Cardiac muscle cell (in vitro differentiated cells and primary cell): ENCODE data around the gene KRTAP4-4. TPM values are rescaled to one million over a fixed set of nuclear protein-coding genes. Genes with fewer than 3 reads are reported as not detected.
"Not testable (repeated sequence)": the region's sequence is repeated elsewhere in the genome, so short reads cannot be mapped to it uniquely, and the experiment has no call there.

Source experiments
- DNase-seq, 2 donors: peaks; one replicate each; pipeline versions ENCODE4 v3.0.0 to v3.0.0-alpha.2; 2010 to 2017; ENCODE audit warnings: low read depth in 1 of 2, low spot score in 1 of 2
- H3K27ac ChIP-seq: fragments of 200-600 bp; sonication (generic); 2 replicates; pipeline ENCODE4 v1.5.1; 2016
- H3K27me3 ChIP-seq: fragments of 200-600 bp; sonication (generic); 2 replicates; pipeline ENCODE4 v1.6.0; 2016; ENCODE audit warnings: control low read depth
- H3K36me3 ChIP-seq: fragments of 200-600 bp; sonication (generic); 2 replicates; pipeline ENCODE4 v1.5.1; 2016; ENCODE audit warnings: control low read depth
- H3K4me1 ChIP-seq: fragments of 200-600 bp; sonication (generic); 2 replicates; pipeline ENCODE4 v1.8.1; 2017; ENCODE audit warnings: low read depth, mild to moderate bottlenecking, mixed run types
- H3K4me3 ChIP-seq: fragments of 200-600 bp; sonication (generic); 2 replicates; pipeline ENCODE4 v1.5.1; 2016; ENCODE audit warnings: mild to moderate bottlenecking
- H3K9me3 ChIP-seq: fragments of 200-600 bp; sonication (generic); 2 replicates; pipeline ENCODE4 v1.5.1; 2017; ENCODE audit warnings: low read depth, mild to moderate bottlenecking, control low read depth
- polyA plus RNA-seq: library from polyadenylated mRNA; unstranded; fragments of >200 nt; fragmentation: Nextera tagmentation; extraction: Ambion mirVana; gene quantifications from 2 replicates; pipeline ENCODE4 v1.2.1, GENCODE V29; 2016
- total RNA-seq: library from RNA; depleted of rRNA; stranded (reverse); fragments of >200 nt; gene quantifications from 2 replicates; pipeline ENCODE4 v1.2.3, GENCODE V29; 2016
- TF ChIP-seq, protein P1 (sequence below): IDR thresholded peaks from 2 replicates; pipeline ENCODE4 v1.5.1; 2012; ENCODE audit warnings: low read depth, mild to moderate bottlenecking, low read length

The KRTAP4-4 gene
- total and polyA plus RNA-seq, 2 experiments from 2014 or later: not detected

DNA sequence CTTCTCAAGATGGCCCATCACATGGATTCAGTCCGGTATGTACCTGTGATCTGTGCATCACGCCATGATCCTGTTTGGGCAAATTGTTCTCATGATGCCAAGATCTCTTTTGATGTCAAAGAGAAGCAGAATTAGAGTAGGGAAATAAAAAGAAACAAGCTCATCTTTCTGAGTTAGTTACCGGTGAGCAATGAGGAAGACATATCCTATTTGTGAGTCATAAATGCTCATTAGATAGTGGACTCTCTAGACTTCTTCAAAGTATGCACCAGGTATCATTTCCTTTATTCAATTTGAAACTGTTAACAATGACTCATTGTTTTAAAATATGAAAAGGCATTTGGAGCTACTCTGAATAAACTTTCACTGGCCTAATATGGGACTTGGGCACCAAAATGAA, 28.6 kb downstream of the KRTAP4-4 start:
- Histone ChIP-seq H3K27ac (no peak overlapping the region), H3K27me3 (no peaks in the 10 kb centered on the region), H3K9me3 (no peaks in the 10 kb centered on the region), H3K4me3 (no peak overlapping the region), H3K36me3 (no peaks in the 10 kb centered on the region), H3K4me1 (no peaks in the 10 kb centered on the region)
- TF ChIP-seq, protein P1, sequence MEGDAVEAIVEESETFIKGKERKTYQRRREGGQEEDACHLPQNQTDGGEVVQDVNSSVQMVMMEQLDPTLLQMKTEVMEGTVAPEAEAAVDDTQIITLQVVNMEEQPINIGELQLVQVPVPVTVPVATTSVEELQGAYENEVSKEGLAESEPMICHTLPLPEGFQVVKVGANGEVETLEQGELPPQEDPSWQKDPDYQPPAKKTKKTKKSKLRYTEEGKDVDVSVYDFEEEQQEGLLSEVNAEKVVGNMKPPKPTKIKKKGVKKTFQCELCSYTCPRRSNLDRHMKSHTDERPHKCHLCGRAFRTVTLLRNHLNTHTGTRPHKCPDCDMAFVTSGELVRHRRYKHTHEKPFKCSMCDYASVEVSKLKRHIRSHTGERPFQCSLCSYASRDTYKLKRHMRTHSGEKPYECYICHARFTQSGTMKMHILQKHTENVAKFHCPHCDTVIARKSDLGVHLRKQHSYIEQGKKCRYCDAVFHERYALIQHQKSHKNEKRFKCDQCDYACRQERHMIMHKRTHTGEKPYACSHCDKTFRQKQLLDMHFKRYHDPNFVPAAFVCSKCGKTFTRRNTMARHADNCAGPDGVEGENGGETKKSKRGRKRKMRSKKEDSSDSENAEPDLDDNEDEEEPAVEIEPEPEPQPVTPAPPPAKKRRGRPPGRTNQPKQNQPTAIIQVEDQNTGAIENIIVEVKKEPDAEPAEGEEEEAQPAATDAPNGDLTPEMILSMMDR: no peak
- no peak for DNase-seq

DNA sequence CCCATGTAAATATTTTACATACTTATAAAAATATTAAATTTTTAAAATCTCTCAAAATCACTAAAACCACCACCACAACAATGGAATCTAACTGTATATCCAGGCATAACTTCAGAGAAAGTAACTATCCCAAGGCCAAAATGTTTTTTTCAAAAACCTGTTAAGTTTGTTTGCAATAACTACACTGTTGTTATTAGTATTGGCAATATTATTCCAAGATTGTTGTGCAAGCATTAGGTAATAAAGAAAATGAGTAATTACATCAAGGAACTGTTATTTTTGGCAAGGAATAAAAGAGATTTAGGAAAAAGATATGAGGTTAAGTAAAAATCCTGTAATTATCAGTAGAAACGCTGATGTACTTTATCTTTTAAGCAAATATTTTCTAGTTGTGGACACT, 33.2 kb downstream of the KRTAP4-4 start:
- Histone ChIP-seq H3K4me3 (no peak overlapping the region), H3K27ac (no peak overlapping the region), H3K4me1 (no peaks in the 10 kb centered on the region), H3K9me3 (no peaks in the 10 kb centered on the region), H3K36me3 (no peaks in the 10 kb centered on the region), H3K27me3 (no peaks in the 10 kb centered on the region)
- no peak for DNase-seq
- TF ChIP-seq, protein P1: no peak

DNA sequence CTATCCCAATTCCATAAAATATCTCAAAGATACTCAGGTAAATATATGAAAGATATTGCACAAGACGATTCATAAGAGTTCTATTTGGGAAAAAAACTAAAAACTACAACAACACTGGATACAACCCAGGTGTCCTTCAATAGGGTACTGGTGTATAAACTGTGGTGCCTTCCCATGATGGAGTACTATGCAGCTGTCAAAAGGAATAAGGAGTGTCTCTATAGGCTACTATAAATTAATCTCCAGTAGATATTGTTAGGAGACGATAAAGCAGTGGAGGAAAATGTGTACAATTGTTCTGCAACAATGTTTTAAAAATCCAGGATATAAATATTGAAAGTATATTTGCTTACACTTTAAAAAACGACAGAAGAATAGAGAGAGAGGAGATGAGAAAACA, 34.1 kb downstream of the KRTAP4-4 start:
- Histone ChIP-seq H3K36me3 (no peaks in the 10 kb centered on the region), H3K27ac (no peak overlapping the region), H3K27me3 (no peaks in the 10 kb centered on the region), H3K4me3 (no peak overlapping the region), H3K9me3 (no peaks in the 10 kb centered on the region), H3K4me1 (no peaks in the 10 kb centered on the region)
- DNase-seq: no peak
- TF ChIP-seq, protein P1: no peak

DNA sequence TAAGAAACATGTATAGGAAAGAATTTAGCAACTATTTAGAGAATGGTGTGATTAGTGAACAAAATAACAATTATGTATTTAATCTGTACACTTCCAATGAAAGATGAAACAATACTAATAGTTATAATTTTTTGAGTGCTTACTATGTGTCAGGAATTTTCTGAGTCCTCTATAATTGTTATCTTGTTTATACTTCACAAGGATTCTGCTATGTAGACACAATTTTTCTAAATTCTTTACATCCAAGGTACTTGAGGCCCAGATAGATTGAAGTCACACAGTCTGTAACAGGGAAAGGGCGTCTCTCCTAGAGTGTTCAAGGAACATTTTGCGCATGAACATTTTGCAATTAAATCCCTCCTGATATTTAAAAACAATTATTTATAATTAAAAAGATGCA, 35.5 kb downstream of the KRTAP4-4 start:
- Histone ChIP-seq H3K4me3 (no peak overlapping the region), H3K4me1 (no peaks in the 10 kb centered on the region), H3K36me3 (no peaks in the 10 kb centered on the region), H3K27me3 (no peaks in the 10 kb centered on the region), H3K27ac (no peak overlapping the region), H3K9me3 (no peaks in the 10 kb centered on the region)
- TF ChIP-seq, protein P1: no peak
- DNase-seq: no peak

DNA sequence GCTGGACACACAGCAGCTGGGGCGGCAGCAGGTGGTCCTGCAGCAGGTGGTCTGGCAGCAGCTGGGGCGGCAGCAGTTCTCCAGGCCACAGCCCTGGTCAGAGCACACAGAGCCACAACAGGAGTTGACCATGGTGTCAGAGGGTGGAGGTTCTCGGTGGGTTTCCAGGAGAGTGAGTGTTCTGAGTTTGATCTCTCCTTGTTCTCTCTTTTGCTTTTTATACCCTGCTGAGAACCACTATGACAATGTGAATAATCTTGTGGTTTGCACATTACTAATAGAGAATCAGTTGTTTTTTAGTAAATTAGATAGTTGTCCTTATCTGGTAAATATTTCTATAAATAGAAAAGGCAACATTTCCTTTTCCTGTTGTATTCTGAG, 36.6 kb downstream of the KRTAP4-4 start, which contains the start of gene KRTAP4-12:
KRTAP4-12 (minus strand) TSS at position 192 of the 381 bp plus-strand sequence; CDS start at position 132, 60 bp downstream.
- not testable (repeated sequence) for H3K36me3 ChIP-seq, H3K9me3 ChIP-seq, H3K27me3 ChIP-seq, H3K27ac ChIP-seq, H3K4me1 ChIP-seq, H3K4me3 ChIP-seq, DNase-seq

DNA sequence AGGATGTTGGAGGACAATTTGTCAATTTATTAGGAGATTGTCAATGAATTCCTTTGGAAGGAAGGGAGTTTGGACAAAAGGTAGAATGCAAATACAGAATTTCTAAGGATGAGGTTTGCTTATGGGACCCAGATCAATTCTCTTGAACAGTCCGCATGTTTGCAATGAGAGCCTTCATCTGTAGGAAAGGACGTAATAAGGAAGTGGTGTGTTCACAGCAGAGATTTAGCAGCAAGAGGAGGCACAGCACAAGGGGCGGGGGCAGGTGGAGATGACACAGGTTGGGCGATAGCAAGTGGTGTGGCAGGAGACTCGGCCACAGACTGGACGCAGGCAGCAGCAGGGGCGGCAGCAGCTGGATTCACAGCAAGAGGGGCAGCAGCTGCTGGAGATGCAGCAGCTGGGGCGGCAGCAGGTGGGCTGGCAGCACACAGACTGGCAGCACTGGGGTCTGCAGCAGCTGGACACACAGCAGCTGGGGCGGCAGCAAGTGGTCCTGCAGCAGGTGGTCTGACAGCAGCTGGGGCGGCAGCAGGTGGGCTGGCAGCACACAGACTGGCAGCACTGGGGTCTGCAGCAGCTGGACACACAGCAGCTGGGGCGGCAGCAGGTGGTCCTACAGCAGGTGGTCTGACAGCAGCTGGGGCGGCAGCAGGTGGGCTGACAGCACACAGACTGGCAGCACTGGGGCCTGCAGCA, 37.1 kb downstream of the KRTAP4-4 start:
- DNase-seq, H3K9me3 ChIP-seq, H3K4me3 ChIP-seq, H3K4me1 ChIP-seq, H3K36me3 ChIP-seq, H3K27me3 ChIP-seq, H3K27ac ChIP-seq: not testable (repeated sequence)

DNA sequence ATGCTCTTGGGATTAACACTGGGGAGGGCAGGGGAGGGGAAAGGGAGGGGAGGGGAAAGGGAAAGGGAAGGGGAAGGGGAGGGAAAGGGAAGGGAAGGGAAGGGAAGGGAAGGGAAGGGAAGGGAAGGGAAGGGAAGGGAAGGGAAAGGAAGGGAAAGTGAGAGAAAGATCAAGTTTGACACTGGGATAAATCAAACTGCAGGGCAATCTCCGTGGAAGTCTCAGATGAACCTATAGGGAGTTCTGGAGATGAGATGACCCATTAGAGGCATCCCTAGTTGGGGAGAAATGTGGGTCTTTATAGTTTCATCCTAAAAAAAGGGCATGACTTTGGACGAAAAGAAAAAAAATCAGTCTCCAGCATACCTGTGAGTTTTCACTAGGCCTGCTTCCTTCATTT, 38.8 kb downstream of the KRTAP4-4 start:
- Histone ChIP-seq H3K4me1 (no peaks in the 10 kb centered on the region), H3K27me3 (no peaks in the 10 kb centered on the region), H3K36me3 (no peaks in the 10 kb centered on the region), H3K4me3 (no peak overlapping the region), H3K27ac (no peak overlapping the region), H3K9me3 (no peaks in the 10 kb centered on the region)
- DNase-seq: no peak
- TF ChIP-seq, protein P1: no peak

DNA sequence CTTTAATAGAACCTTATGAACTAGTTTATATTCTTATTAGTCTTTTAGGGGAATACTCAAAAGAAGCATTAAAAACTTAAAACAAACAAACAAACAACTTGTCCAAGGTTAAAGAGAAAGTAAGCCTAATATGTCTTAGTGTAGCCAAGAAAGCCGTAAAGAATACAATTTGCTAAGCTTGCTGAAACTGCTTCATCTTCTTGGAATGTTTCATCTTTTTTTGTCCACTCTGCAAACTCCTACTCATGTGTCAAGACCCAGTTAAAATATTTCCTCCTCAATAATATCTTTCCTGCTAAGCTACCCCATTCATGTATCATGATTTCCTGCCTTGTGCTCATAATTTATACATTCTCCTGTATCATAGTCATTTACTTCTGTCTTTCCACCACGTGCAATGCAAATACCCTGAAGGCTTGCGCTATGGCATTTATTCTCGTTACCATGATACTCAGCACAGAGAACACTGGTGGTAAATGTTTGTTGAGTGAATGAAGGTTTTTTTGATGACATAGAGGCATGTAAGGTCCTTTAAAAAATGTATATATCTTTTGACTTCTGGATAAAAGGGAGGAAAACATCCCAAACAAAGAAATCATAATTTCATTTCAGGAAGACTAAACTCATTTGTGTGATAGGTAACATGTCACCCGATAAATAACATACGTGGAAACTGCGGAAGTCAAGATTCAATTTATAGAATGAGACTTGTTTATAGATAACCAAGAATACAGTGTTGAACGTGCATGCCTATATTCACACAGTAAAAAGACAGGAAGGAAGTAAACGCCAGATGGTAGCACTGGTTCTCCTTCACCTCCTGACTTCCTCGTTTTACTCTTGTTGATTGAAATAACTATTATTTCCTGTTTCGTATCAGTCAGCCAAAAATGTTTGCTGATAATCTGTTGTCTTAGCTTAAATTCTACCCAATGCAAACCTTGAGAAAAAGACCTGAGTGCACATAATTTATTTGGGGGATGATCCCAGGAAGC, 40.6 kb downstream of the KRTAP4-4 start:
- H3K27me3 ChIP-seq, H3K4me3 ChIP-seq, H3K36me3 ChIP-seq, H3K9me3 ChIP-seq, H3K4me1 ChIP-seq, H3K27ac ChIP-seq, DNase-seq: not testable (repeated sequence)
